A549 (cell line): ENCODE results near the gene FBN2. TPM values are rescaled to one million over a fixed set of nuclear protein-coding genes. Genes with fewer than 3 reads are reported as not detected.
A peak's percentile ranks its signal among the peaks of the same experiment; 100 is the strongest.
"Not testable (repeated sequence)": the region's sequence is repeated elsewhere in the genome, so short reads cannot be mapped to it uniquely, and the experiment has no call there.

Experiments
- ATAC-seq, 2 experiments: fragments of 200-7000 bp in 1 of 2; fragments of >200 bp in 1 of 2; cut with Nextera tagmentation in 1 of 2; cut with Tn5 transposase in 1 of 2; 3 replicates each; pipeline versions ENCODE4 v1.8.0 to v1.9.1; 2018 to 2020; ENCODE audit warnings: mild to moderate bottlenecking in 1 of 2, moderate library complexity in 1 of 2
- CTCF ChIA-PET: fragments of 300-600 bp; sonication (Branson Sonifier 250); formaldehyde crosslinking; extraction: SDS; loops from one replicate; lab custom pipeline; 2021; ENCODE audit warnings: antibody characterized with exemption, inconsistent platforms; lab: Yijun Ruan, JAX
- POLR2A ChIA-PET: fragments of 350-600 bp; formaldehyde crosslinking; extraction: SDS; loops from one replicate; lab custom pipeline; 2021; ENCODE audit warnings: antibody characterized with exemption, inconsistent platforms; lab: Yijun Ruan, JAX
- DNase-seq, 2 experiments: peaks; one replicate each; pipeline versions ENCODE4 v3.0.0 to v3.0.0-alpha.2; 2011 to 2016; ENCODE audit warnings: low read depth in 1 of 2, low spot score in 1 of 2
- FAIRE-seq: peaks from 2 replicates; lab custom pipeline; 2011; peaks lifted over from hg19 to GRCh38; lab: Jason Lieb, UNC
- H3K27ac ChIP-seq, 2 experiments: fragments of >200 bp; sonication (Bioruptor Twin); formaldehyde crosslinking; 3 replicates each; pipeline ENCODE4 v1.5.1; 2016 to 2017
- H3K4me1 ChIP-seq: fragments of >200 bp; sonication (Bioruptor Twin); formaldehyde crosslinking; 3 replicates; pipeline ENCODE4 v1.6.1; 2016
- H3K4me2 ChIP-seq: fragments of >200 bp; sonication (Bioruptor Twin); formaldehyde crosslinking; 3 replicates; pipeline ENCODE4 v1.6.1; 2016
- H3K4me3 ChIP-seq: fragments of >200 bp; sonication (Bioruptor Twin); formaldehyde crosslinking; 3 replicates; pipeline ENCODE4 v1.5.1; 2016
- H3K9me3 ChIP-seq: fragments of >200 bp; sonication (Bioruptor Twin); formaldehyde crosslinking; 3 replicates; pipeline ENCODE4 v1.6.1; 2016
- CTCF ChIP-seq: fragments of >200 bp; sonication (Bioruptor Twin); formaldehyde crosslinking; IDR thresholded peaks from 3 replicates; pipeline ENCODE4 v1.5.1; 2016
- ESRRA ChIP-seq: fragments of 150-350 bp; IDR thresholded peaks from 2 replicates; pipeline ENCODE4 v1.6.1; 2014; ENCODE audit warnings: mild to moderate bottlenecking, low read length, borderline replicate concordance
- HEYL ChIP-seq: fragments of 250-450 bp; sonication (Bioruptor Pico); IDR thresholded peaks from 2 replicates; pipeline ENCODE4 v1.8.0; 2021; ENCODE audit warnings: mild to moderate bottlenecking, moderate library complexity
- HMGXB4 ChIP-seq: fragments of 250-450 bp; sonication (Bioruptor Pico); IDR thresholded peaks from 2 replicates; pipeline ENCODE4 v1.5.0; 2021; ENCODE audit warnings: mild to moderate bottlenecking, moderate library complexity, borderline replicate concordance
- KDM5A ChIP-seq: fragments of 200-600 bp; sonication (generic); IDR thresholded peaks from 2 replicates; pipeline ENCODE4 v1.6.1; 2016; ENCODE audit warnings: antibody characterized with exemption, mild to moderate bottlenecking
- MAFK ChIP-seq: fragments of 450-650 bp; IDR thresholded peaks from 2 replicates; pipeline ENCODE4 v1.6.1; 2014; ENCODE audit not compliant: partially characterized antibody
- MAX ChIP-seq: IDR thresholded peaks from 2 replicates; pipeline ENCODE4 v1.6.1; 2012
- MAZ ChIP-seq: fragments of 150-350 bp; IDR thresholded peaks from 2 replicates; pipeline ENCODE4 v1.6.1; 2014; ENCODE audit warnings: antibody characterized with exemption, low read depth, low read length, borderline replicate concordance
- RAD21 ChIP-seq, 2 experiments: fragments of >200 bp in 1 of 2; sonication (Bioruptor Twin) in 1 of 2; formaldehyde crosslinking in 1 of 2; IDR thresholded peaks in 1 of 2; conservative IDR thresholded peaks in 1 of 2; 2 replicates in 1 of 2; 3 replicates in 1 of 2; pipeline ENCODE4 v1.6.1; 2012 to 2018; ENCODE audit warnings: inconsistent platforms in 1 of 2
- RARB ChIP-seq: fragments of 250-450 bp; sonication (Bioruptor Pico); IDR thresholded peaks from 2 replicates; pipeline ENCODE4 v1.8.0; 2021; ENCODE audit warnings: mild to moderate bottlenecking, moderate library complexity
- SMC3 ChIP-seq: fragments of >200 bp; sonication (Bioruptor Twin); formaldehyde crosslinking; IDR thresholded peaks from 3 replicates; pipeline ENCODE4 v1.6.1; 2018; ENCODE audit warnings: inconsistent platforms
- TFCP2L1 ChIP-seq: fragments of 250-450 bp; sonication (Bioruptor Pico); IDR thresholded peaks from 2 replicates; pipeline ENCODE4 v1.5.0; 2021; ENCODE audit warnings: mild to moderate bottlenecking
- ZFP36 ChIP-seq: fragments of 450-650 bp; IDR thresholded peaks from 2 replicates; pipeline ENCODE4 v1.6.1; 2014; ENCODE audit warnings: borderline replicate concordance; ENCODE audit not compliant: partially characterized antibody
- WGBS: methylation state at CpG from one replicate; pipeline ENCODE4 v1.1.6; 2017; ENCODE audit errors: missing lambda C conversion rate; 5-methylcytosine and 5-hydroxymethylcytosine counted together
- polyA plus RNA-seq, 4 experiments: library from polyadenylated mRNA; depleted of rRNA in 3 of 4; stranded (reverse); fragments of >200 nt; fragmentation: RNase III in 1 of 4; extraction: RNeasy Plus Mini Kit Qiagen cat#74134 plus additional on column Dnase treatment in 1 of 4; gene quantifications; 2 replicates in 3 of 4; 3 replicates in 1 of 4; pipeline ENCODE4 v1.2.3, GENCODE V29; 2011 to 2017

FBN2 gene
- polyA plus RNA-seq, 2 of the 4 experiments (the other 2 are of a cell fraction) = 22.2 to 22.7 TPM

GRCh38 chr5:128512894-128513293 is 25.2 kb downstream of the FBN2 start (continued):
- TF ChIP-seq CTCF (no peak), MAZ (no peak), TFCP2L1 (CRISPR knock-in tag) (no peak), MAX (no peak)
- TF ChIP-seq, all 56 proteins: peak for 0

GRCh38 chr5:128506643-128507042 is 31.4 kb downstream of the FBN2 start:
- POLR2A ChIA-PET = no interaction called here
- CTCF ChIA-PET = no interaction called here
- FAIRE-seq = no peak
- Histone ChIP-seq H3K4me3 (no peak overlapping the region), H3K27ac (no peak overlapping the region), H3K9me3 (peaks cover 15% of the 10 kb centered on the region; the same call in 2 of the 3 replicates), H3K4me1 (no peaks in the 10 kb centered on the region), H3K4me2 (no peak overlapping the region)
- 54% methylated on average over 2 of the region's 2 CpGs for WGBS
- ATAC-seq = no peak
- DNase-seq = no peak
- TF ChIP-seq HEYL (CRISPR knock-in tag) = no peak
- no peak for TF ChIP-seq RARB (CRISPR knock-in tag)
- TF ChIP-seq MAFK = peak; percentile 77

GRCh38 chr5:128503727-128504126 is 34.3 kb downstream of the FBN2 start:
- H3K4me2 ChIP-seq, H3K4me3 ChIP-seq, H3K27ac ChIP-seq, ATAC-seq, POLR2A ChIA-PET, H3K4me1 ChIP-seq, DNase-seq, FAIRE-seq: not testable (repeated sequence)
- peak; percentile 87 for TF ChIP-seq ZFP36
- peaks cover 15% of the 10 kb centered on the region; the same call in 2 of the 3 replicates for H3K9me3 ChIP-seq
- CTCF ChIA-PET = interaction anchor here (1.2 kb wide), 1 partner anchor 340 kb away, joined by 3 read pairs; no protein-coding TSS in a partner anchor
- 83% methylated on average over 1 of the region's 1 CpG for WGBS

- ChIA-PET CTCF (interaction anchor here (0.5 to 2.4 kb wide), 9 partner anchors 11 to 753 kb away, joined by 3 to 12 read pairs (median 5); partner anchors contain the start of gene FBN2), POLR2A (no interaction called here)
- ATAC-seq (peak in 1 of 2 experiments; percentile 61; a peak in 2 of 6 replicates), FAIRE-seq (peak; percentile 70), DNase-seq (peak; percentile 11 to 61)
- 38% methylated on average over 5 of the region's 5 CpGs for WGBS
- Histone ChIP-seq H3K27ac (no peak overlapping the region), H3K4me3 (no peak overlapping the region), H3K9me3 (peaks cover 7% of the 10 kb centered on the region; the same call in 2 of the 3 replicates), H3K4me1 (no peaks in the 10 kb centered on the region), H3K4me2 (no peak overlapping the region)
- TF ChIP-seq KDM5A = no peak
- TF ChIP-seq RAD21 (conservative IDR thresholded peaks at IDR 0.05 in 1 of 2, IDR thresholded peaks at IDR 0.05 in 1 of 2) = peak; percentile 62 to 70
- TF ChIP-seq SMC3 = peak; percentile 71
- TF ChIP-seq ESRRA = no peak
- peak; percentile 59 for TF ChIP-seq CTCF
- TF ChIP-seq HMGXB4 (CRISPR knock-in tag) = no peak
Measured at GRCh38 chr5:128498844-128499455, 39.1 kb downstream of the FBN2 start.
